Measurements from ENCODE around the gene MICALL2. TPM values are rescaled to one million over a fixed set of nuclear protein-coding genes. Genes with fewer than 3 reads are reported as not detected.

Gene MICALL2
- 14.0 and 31.9 TPM in 2 replicates for total RNA-seq

GRCh38 chr7:1458683-1459511, at the start of gene MICALL2:
MICALL2 (minus strand) TSS chr7:1459470; CDS start chr7:1459326, 144 bp downstream.

GRCh38 chr7:1503816-1504775, 44.8 kb upstream of the MICALL2 start, which contains the start of gene INTS1:
INTS1 (minus strand) TSS chr7:1504389; CDS start chr7:1503960, 429 bp downstream.

Other genes starting within 250 kb of the MICALL2 start
- not detected in 2 replicates for gene UNCX, start 226.6 kb downstream of the MICALL2 start, total RNA-seq
- gene INTS1, start 44.9 kb upstream of the MICALL2 start, total RNA-seq: 49.7 and 63.2 TPM in 2 replicates
- gene MAFK, start 71.2 kb upstream of the MICALL2 start, total RNA-seq: 7.3 and 18.6 TPM in 2 replicates
- 0.13 TPM in 1 of 2 replicates, not detected in the other for gene TMEM184A, start 96.7 kb upstream of the MICALL2 start, total RNA-seq
- 38.8 and 46.8 TPM in 2 replicates for gene PSMG3, start 110.6 kb upstream of the MICALL2 start, total RNA-seq
- gene ELFN1, start 210.8 kb upstream of the MICALL2 start, total RNA-seq: under 0.01 TPM in 1 of 2 replicates, not detected in the other